22Rv1 (cell line): ENCODE measurements around the gene FGF1.

Source experiments
- CTCF ChIP-seq: fragments of 450-650 bp; IDR thresholded peaks from 2 replicates; pipeline ENCODE4 v1.5.1; 2017; ENCODE audit warnings: mild to moderate bottlenecking
- ZFX ChIP-seq: fragments of 450-650 bp; IDR thresholded peaks from 2 replicates; pipeline ENCODE4 v1.6.1; 2017; ENCODE audit warnings: antibody characterized with exemption, borderline replicate concordance

GRCh38 chr5:142617416-142618129, 68.3 kb downstream of the FGF1 start:
- no peak for TF ChIP-seq CTCF
- TF ChIP-seq ZFX: no peak
